Activated T-cell treated with anti-CD3 and anti-CD28 coated beads, Interleukin-2, amount 50 U/mL, for 4 hours (primary cell): Measurements from ENCODE around the gene PLEKHM2. TPM values are rescaled to one million over a fixed set of nuclear protein-coding genes. Genes with fewer than 3 reads are reported as not detected.

Source experiments
- ATAC-seq, 2 donors: fragments of 200-7000 bp; cut with Tn5 transposase; one replicate each; pipeline ENCODE4 v1.10.0; 2021
- DNase-seq: peaks from one replicate; pipeline ENCODE4 v3.0.0-alpha.2; 2020
- H3K27me3 Mint-ChIP-seq: one replicate; pipeline ENCODE4 v1.8.0; 2021; ENCODE audit warnings: low read depth, mixed read lengths
- H3K36me3 Mint-ChIP-seq: one replicate; pipeline ENCODE4 v1.8.0; 2022; ENCODE audit warnings: mixed read lengths; ENCODE audit not compliant: insufficient read depth
- H3K4me1 Mint-ChIP-seq: one replicate; pipeline ENCODE4 v1.8.0; 2021; ENCODE audit warnings: low read depth, mixed read lengths
- H3K4me3 Mint-ChIP-seq: one replicate; pipeline ENCODE4 v1.8.0; 2021; ENCODE audit warnings: mild to moderate bottlenecking, moderate library complexity, mixed read lengths
- H3K9me3 Mint-ChIP-seq: one replicate; pipeline ENCODE4 v1.8.0; 2021; ENCODE audit warnings: mixed read lengths
- total RNA-seq, 3 donors: library from RNA; stranded (reverse); gene quantifications; one replicate each; pipeline ENCODE4 v1.2.1, GENCODE V29; 2021

Gene PLEKHM2
- total RNA-seq, 3 donors from 2014 or later: 58.1 to 67.5 (median 62.1) TPM

- Mint-ChIP-seq H3K4me3 (no peak overlapping the region), H3K36me3 (peaks cover 2% of the 10 kb centered on the region), H3K27me3 (no peaks in the 10 kb centered on the region), H3K9me3 (no peaks in the 10 kb centered on the region), H3K4me1 (no peaks in the 10 kb centered on the region)
- DNase-seq: no peak
- no peak for ATAC-seq
These were observed 48.6 kb downstream of the PLEKHM2 start for GRCh38 chr1:15732686-15733081.

DNA sequence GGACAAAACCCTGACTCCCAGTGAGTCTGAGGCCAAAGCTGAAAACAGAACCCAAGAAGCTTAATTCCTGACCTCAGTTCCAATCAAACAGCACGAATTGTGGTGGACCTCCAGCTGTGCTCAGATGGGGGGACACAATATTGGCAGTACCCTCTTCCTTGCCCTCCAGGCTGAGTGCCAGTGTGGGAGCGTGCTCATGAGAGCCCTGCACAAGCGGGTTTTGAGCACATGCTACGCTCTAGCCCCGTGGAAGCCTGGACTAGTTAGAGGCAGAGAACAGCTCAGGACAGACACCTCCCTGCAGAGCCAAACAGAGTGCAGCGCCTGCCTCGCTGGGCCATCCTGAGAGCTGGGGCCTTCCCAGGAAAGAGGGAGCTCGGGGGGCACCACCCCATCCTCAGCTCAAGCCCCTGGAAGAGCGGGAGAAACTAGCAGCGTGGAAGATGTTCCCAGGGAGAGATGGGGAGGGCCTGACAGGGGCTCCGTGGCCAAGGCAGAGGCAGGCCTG is 49.2 kb downstream of the PLEKHM2 start:
- Mint-ChIP-seq H3K4me3 (no peak overlapping the region), H3K36me3 (peaks cover 2% of the 10 kb centered on the region), H3K27me3 (no peaks in the 10 kb centered on the region)

GRCh38 chr1:15733726-15734226 is 49.7 kb downstream of the PLEKHM2 start:
- Mint-ChIP-seq H3K4me3 (no peak overlapping the region), H3K9me3 (no peaks in the 10 kb centered on the region), H3K27me3 (no peaks in the 10 kb centered on the region), H3K36me3 (peaks cover 2% of the 10 kb centered on the region), H3K4me1 (no peaks in the 10 kb centered on the region)
- DNase-seq: no peak
- ATAC-seq: no peak

More for the DNA sequence above, 49.2 kb downstream of the PLEKHM2 start:
- no peaks in the 10 kb centered on the region for H3K9me3 Mint-ChIP-seq
- no peaks in the 10 kb centered on the region for H3K4me1 Mint-ChIP-seq
- DNase-seq: no peak
- no peak for ATAC-seq

DNA sequence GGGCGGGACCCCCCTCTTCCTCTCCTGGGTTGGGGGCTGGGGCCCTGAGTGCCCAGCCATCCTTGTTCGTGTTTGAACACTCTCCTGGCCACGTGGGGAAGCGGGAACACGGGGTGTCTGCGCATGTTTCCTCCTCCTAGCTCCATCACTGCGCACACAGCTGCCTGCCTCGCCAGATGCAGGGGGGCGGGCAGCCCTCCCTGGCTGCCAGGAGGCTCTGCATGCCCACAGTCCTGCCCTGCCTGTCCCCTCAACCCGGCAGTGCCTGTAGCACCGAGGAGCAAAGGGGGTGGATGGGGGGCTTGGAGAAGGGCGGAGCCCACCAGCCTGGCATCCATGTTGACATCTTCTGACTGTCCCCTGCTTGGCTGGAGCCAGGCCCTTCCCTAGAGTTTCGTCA is 50.2 kb downstream of the PLEKHM2 start:
- Mint-ChIP-seq H3K27me3 (no peaks in the 10 kb centered on the region), H3K4me3 (no peak overlapping the region), H3K4me1 (no peaks in the 10 kb centered on the region), H3K9me3 (no peaks in the 10 kb centered on the region), H3K36me3 (peaks cover 2% of the 10 kb centered on the region)
- ATAC-seq (no peak), DNase-seq (no peak)

- Mint-ChIP-seq H3K27me3 (no peaks in the 10 kb centered on the region), H3K36me3 (peaks cover 2% of the 10 kb centered on the region), H3K4me1 (no peaks in the 10 kb centered on the region), H3K4me3 (no peak overlapping the region), H3K9me3 (no peaks in the 10 kb centered on the region)
- DNase-seq: no peak
- no peak for ATAC-seq
These were observed 50.8 kb downstream of the PLEKHM2 start for GRCh38 chr1:15734901-15735300.

- DNase-seq (no peak), ATAC-seq (no peak)
- Mint-ChIP-seq H3K4me1 (no peaks in the 10 kb centered on the region), H3K9me3 (no peaks in the 10 kb centered on the region), H3K4me3 (no peak overlapping the region), H3K36me3 (peaks cover 2% of the 10 kb centered on the region), H3K27me3 (no peaks in the 10 kb centered on the region)
These were observed 51.4 kb downstream of the PLEKHM2 start for GRCh38 chr1:15735304-15736037.

DNA sequence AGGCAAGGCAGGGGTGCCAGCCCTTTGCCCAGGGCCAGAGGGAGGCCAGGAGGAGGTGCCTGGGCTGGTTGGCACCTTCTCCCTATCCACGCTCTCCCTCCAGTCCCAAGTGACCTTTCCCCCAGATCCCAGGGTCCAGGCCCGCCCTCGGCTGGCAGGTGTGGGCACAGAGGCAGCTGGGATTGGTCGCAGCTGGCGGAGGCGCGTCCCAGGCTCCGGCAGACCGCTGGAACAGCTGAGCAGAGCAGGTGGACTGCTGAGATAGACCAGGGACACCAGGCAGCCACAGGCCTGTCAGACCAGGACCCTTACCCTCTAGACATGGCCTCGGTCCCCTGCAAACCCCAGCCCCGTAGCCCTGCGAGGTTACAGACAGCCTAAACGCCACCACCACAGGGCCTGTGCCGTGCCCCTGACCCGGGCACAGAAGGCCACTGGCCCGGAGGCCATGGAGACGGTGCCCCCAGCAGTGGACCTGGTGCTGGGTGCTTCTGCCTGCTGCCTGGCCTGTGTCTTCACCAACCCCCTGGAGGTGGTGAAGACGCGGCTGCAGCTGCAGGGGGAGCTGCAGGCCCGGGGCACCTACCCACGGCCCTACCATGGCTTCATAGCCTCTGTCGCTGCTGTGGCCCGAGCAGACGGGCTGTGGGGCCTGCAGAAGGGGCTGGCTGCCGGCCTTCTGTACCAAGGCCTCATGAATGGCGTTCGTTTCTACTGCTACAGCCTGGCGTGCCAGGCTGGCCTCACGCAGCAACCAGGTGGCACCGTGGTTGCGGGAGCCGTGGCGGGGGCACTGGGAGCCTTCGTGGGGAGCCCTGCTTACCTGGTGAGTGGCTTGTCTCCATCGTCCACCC is 52.1 kb downstream of the PLEKHM2 start, which contains the start of gene SLC25A34:
Gene SLC25A34 (plus strand): TSS at position 221 of the 854 bp plus-strand sequence. CDS start 228 bp downstream, at position 449.
- ATAC-seq (no peak), DNase-seq (no peak)
- H3K36me3 Mint-ChIP-seq: peaks cover 2% of the 10 kb centered on the region
- no peak within 1 kb of the TSS for H3K4me3 Mint-ChIP-seq
- no peaks in the 10 kb centered on the region for H3K9me3 Mint-ChIP-seq
- H3K27me3 Mint-ChIP-seq: no peaks in the 10 kb centered on the region
- peaks cover under 1% of the 10 kb centered on the region for H3K4me1 Mint-ChIP-seq

GRCh38 chr1:15736892-15737261 is 52.8 kb downstream of the PLEKHM2 start:
- no peaks in the 10 kb centered on the region for H3K9me3 Mint-ChIP-seq
- ATAC-seq: no peak
- H3K36me3 Mint-ChIP-seq: peaks cover 2% of the 10 kb centered on the region

DNA sequence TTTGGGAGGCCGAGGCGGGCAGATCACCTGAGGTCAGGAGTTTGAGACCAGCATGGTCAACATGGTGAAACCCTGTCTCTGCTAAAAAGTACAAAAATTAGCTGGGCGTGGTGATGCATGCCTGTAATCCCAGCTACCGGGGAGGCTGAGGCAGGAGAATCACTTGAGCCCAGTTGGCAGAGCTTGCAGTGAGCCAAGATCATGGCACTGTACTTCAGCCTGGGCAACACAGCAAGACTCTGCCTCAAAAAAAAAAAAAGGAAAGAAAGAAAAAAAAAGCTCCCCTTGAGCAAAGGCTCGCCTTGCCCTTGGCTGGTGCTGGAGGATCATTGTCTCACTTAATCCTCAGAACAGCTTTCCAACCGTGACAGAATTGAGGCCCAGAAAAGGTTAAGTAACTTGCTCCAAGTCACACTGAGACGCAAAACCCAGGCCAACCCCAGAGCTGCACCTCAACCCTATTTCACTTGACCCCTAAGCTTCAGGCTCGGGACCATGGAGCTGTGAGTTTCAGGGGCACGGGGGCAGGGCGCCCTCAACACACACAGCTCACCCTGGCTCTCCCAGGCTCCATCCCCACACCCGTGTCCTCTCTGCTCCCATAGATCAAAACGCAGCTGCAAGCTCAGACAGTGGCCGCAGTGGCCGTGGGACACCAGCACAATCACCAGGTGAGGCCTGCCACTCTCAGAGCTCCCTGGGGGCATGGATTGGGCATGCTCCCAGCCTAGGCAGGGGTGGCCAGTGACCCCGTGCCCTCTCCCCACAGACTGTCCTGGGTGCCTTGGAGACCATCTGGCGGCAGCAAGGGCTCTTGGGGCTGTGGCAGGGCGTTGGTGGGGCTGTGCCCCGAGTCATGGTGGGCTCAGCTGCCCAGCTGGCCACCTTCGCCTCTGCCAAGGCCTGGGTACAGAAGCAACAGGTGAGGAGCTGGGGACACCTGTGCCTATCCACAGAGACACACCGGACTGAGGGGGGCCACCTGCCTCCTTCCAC is 53.5 kb downstream of the PLEKHM2 start:
- no peak for ATAC-seq
- Mint-ChIP-seq H3K9me3 (no peaks in the 10 kb centered on the region), H3K36me3 (no peaks in the 10 kb centered on the region), H3K4me1 (peaks cover 3% of the 10 kb centered on the region), H3K4me3 (no peak overlapping the region), H3K27me3 (no peaks in the 10 kb centered on the region)
- no peak for DNase-seq

More at GRCh38 chr1:15736892-15737261, 52.8 kb downstream of the PLEKHM2 start:
- H3K4me1 Mint-ChIP-seq: peaks cover 3% of the 10 kb centered on the region
- H3K4me3 Mint-ChIP-seq: no peak overlapping the region
- H3K27me3 Mint-ChIP-seq: no peaks in the 10 kb centered on the region
- DNase-seq: no peak

DNA sequence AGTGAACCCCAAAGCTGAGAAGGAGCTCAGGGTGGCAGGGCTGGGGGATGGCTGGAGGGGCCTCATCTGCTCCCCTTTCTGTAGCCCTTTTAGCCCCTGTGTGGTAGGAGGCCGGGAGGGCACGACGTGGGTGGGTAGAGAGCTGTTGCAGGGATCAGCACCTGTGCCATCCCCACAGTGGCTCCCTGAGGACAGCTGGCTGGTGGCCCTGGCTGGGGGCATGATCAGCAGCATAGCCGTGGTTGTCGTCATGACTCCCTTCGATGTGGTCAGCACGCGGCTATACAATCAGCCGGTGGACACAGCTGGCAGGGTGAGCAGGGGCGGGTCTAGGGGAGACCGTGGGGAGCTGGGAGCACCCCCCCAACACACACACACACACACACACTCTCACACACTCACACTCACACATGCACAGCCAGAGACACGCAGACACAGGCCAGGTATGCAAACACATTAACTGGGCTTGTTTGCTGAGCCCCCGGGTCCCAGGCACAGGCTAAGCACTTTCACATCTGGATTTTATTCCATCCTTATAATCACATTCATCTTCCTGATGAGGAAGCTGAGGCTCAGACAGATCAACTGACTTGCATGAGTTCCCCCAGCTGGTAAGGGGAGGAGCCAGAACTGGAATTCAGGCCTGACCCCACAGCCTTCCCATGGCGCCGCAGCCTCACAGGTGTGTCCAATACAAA is 54.4 kb downstream of the PLEKHM2 start:
- H3K9me3 Mint-ChIP-seq: no peaks in the 10 kb centered on the region

DNA sequence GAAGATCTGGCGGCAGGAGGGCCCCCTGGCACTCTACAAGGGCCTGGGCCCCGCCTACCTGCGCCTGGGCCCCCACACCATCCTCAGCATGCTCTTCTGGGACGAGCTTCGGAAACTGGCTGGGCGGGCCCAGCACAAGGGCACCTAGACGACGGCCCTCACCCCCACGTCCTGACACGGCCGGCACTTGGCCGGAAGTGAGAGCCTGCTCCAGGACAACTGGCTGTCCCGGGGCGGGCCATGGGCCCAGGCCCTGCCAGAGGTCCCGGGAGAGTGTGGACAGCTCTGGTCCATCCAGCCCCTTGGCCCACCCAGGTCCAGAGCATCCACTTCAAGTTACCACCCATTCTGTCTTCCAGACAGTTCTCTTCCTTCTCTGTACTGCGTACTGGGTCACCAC is 55.1 kb downstream of the PLEKHM2 start:
- Mint-ChIP-seq H3K4me3 (no peak overlapping the region), H3K27me3 (no peaks in the 10 kb centered on the region), H3K9me3 (no peaks in the 10 kb centered on the region), H3K36me3 (no peaks in the 10 kb centered on the region), H3K4me1 (peaks cover 3% of the 10 kb centered on the region)
- no peak for ATAC-seq
- DNase-seq: no peak

More for the DNA sequence above, 54.4 kb downstream of the PLEKHM2 start:
- no peaks in the 10 kb centered on the region for H3K36me3 Mint-ChIP-seq
- H3K27me3 Mint-ChIP-seq: no peaks in the 10 kb centered on the region
- no peak overlapping the region for H3K4me3 Mint-ChIP-seq
- peaks cover 3% of the 10 kb centered on the region for H3K4me1 Mint-ChIP-seq
- DNase-seq: no peak
- ATAC-seq: no peak

DNA sequence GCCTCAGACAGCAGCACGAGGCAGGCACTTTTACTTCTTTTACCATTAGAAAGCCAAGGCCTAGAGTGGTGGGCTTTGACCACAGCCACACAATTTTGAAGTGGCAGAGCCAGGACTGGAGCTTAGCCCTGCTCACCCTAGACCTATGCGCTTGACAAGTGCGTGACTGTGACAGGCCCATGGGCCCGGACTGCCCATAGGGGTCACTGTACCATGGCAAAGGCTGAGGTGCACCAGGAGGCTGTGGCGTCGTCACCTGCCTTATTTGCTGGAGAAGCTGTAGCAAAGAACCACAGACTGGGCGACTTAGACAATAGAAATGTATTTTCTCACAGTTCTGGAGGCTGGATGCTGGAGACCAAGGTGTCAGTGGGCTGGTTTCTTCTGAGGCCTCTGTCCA is 55.6 kb downstream of the PLEKHM2 start:
- Mint-ChIP-seq H3K36me3 (no peaks in the 10 kb centered on the region), H3K27me3 (no peaks in the 10 kb centered on the region), H3K9me3 (no peaks in the 10 kb centered on the region), H3K4me3 (no peak overlapping the region), H3K4me1 (peaks cover 3% of the 10 kb centered on the region)
- DNase-seq (no peak), ATAC-seq (no peak)
